NB4 (cell line): ENCODE results near the gene CELF4.

ENCODE experiments used
- DNase-seq: peaks from one replicate; pipeline ENCODE4 v3.0.0; 2010; ENCODE audit warnings: low read depth
- H3K4me3 ChIP-seq: one replicate; pipeline ENCODE4 v1.5.1; 2011; ENCODE audit warnings: mild to moderate bottlenecking, low read depth, low read length, moderate library complexity
- CTCF ChIP-seq: IDR thresholded peaks from one replicate; pipeline ENCODE4 v1.5.1; 2012; ENCODE audit warnings: low read depth, low read length
- MAX ChIP-seq: IDR thresholded peaks from 2 replicates; pipeline ENCODE4 v1.6.1; 2011; ENCODE audit warnings: low read depth, low read length
- MYC ChIP-seq: IDR thresholded peaks from 2 replicates; pipeline ENCODE4 v1.6.1; 2011; ENCODE audit warnings: low read depth, low read length
- POLR2A ChIP-seq: IDR thresholded peaks from 2 replicates; pipeline ENCODE4 v1.6.1; 2011; ENCODE audit warnings: mild to moderate bottlenecking; ENCODE audit not compliant: insufficient read length; ENCODE audit errors: extremely low read depth

The CELF4 gene

GRCh38 chr18:37524498-37525261 lies 40.9 kb downstream of the CELF4 start:
- DNase-seq: no peak
- H3K4me3 ChIP-seq: no peak overlapping the region
- TF ChIP-seq POLR2A (no peak), MAX (no peak), MYC (no peak), CTCF (no peak)

GRCh38 chr18:37524139-37524497 lies 41.5 kb downstream of the CELF4 start:
- DNase-seq: no peak
- no peak overlapping the region for H3K4me3 ChIP-seq
- TF ChIP-seq MAX: no peak
- no peak for TF ChIP-seq CTCF
- no peak for TF ChIP-seq MYC
- no peak for TF ChIP-seq POLR2A

- TF ChIP-seq CTCF (no peak), MYC (no peak), MAX (no peak), POLR2A (no peak)
- DNase-seq: no peak
- H3K4me3 ChIP-seq: no peak overlapping the region
Measured at GRCh38 chr18:37521510-37522465, 43.8 kb downstream of the CELF4 start.

GRCh38 chr18:37520508-37520907 lies 45.1 kb downstream of the CELF4 start:
- no peak for DNase-seq
- no peak for TF ChIP-seq CTCF
- TF ChIP-seq MYC: no peak
- no peak for TF ChIP-seq POLR2A
- TF ChIP-seq MAX: no peak

GRCh38 chr18:37519510-37520135 lies 46.0 kb downstream of the CELF4 start:
- no peak for TF ChIP-seq CTCF
- no peak for TF ChIP-seq MYC
- TF ChIP-seq POLR2A: no peak
- TF ChIP-seq MAX: no peak
- DNase-seq: no peak
- no peak overlapping the region for H3K4me3 ChIP-seq

More at GRCh38 chr18:37520508-37520907, 45.1 kb downstream of the CELF4 start:
- H3K4me3 ChIP-seq: no peak overlapping the region
